HFF-Myc (cell line): ENCODE measurements around the gene SYNPO2L.
A peak's percentile ranks its signal among the peaks of the same experiment; 100 is the strongest.
"Not testable (repeated sequence)": the region's sequence is repeated elsewhere in the genome, so short reads cannot be mapped to it uniquely, and the experiment has no call there.

ENCODE experiments used
- DNase-seq: peaks from one replicate; pipeline ENCODE4 v3.0.0-alpha.2; 2011; ENCODE audit warnings: low read depth; ENCODE audit errors: extremely low read depth
- H3K4me3 ChIP-seq: replicated peaks from 2 replicates; pipeline ENCODE4 v1.5.1; 2011; ENCODE audit warnings: low read depth, mild to moderate bottlenecking, control low read depth, low read length
- TF ChIP-seq, protein P1 (sequence below): IDR thresholded peaks from 2 replicates; pipeline ENCODE4 v1.5.1; 2012; ENCODE audit warnings: mild to moderate bottlenecking, low read depth, low read length, control low read depth; ENCODE audit errors: missing control alignments

The SYNPO2L gene

DNA sequence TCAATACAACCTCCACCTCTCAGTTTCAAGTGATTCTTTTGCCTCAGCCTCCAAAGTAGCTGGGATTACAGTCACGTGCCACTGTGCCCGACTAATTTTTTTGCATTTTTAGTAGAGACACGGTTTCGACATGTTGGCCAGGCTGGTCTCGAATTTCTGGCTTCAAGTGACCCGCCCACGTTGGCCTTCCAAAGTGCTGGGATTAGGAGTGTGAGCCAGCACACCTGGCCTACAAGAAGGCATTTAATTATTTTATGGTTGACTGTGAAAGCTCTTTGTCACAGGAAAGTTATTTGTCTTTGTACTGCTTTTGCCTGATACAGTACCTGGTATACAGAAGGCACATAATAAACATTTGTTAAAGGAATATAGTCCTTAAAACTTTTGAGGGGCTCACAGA, 27.4 kb downstream of the SYNPO2L start:
- TF ChIP-seq, protein P1, sequence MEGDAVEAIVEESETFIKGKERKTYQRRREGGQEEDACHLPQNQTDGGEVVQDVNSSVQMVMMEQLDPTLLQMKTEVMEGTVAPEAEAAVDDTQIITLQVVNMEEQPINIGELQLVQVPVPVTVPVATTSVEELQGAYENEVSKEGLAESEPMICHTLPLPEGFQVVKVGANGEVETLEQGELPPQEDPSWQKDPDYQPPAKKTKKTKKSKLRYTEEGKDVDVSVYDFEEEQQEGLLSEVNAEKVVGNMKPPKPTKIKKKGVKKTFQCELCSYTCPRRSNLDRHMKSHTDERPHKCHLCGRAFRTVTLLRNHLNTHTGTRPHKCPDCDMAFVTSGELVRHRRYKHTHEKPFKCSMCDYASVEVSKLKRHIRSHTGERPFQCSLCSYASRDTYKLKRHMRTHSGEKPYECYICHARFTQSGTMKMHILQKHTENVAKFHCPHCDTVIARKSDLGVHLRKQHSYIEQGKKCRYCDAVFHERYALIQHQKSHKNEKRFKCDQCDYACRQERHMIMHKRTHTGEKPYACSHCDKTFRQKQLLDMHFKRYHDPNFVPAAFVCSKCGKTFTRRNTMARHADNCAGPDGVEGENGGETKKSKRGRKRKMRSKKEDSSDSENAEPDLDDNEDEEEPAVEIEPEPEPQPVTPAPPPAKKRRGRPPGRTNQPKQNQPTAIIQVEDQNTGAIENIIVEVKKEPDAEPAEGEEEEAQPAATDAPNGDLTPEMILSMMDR, result no peak
- no peak for DNase-seq
- H3K4me3 ChIP-seq, result no peak overlapping the region

DNA sequence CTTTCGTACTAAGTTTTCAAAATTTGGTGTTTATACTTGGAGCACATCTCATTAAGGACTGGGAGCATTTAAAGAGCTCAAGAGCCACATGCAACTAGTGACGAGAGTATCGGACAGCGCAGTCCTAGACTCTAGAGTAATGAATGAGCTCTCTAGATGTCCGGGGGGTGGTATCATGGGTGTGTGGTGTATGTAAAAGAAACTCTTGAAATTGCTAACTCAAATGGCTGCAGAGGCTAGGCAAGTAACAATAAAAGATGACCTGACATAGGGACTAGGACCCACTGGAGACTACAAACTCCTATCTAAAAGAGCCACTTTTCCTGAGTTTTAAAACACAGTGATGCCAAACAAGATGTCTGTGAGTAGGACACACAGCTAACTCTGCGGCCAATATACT, 28.5 kb downstream of the SYNPO2L start:
- TF ChIP-seq, protein P1, result no peak
- no peak overlapping the region for H3K4me3 ChIP-seq
- DNase-seq, result no peak

DNA sequence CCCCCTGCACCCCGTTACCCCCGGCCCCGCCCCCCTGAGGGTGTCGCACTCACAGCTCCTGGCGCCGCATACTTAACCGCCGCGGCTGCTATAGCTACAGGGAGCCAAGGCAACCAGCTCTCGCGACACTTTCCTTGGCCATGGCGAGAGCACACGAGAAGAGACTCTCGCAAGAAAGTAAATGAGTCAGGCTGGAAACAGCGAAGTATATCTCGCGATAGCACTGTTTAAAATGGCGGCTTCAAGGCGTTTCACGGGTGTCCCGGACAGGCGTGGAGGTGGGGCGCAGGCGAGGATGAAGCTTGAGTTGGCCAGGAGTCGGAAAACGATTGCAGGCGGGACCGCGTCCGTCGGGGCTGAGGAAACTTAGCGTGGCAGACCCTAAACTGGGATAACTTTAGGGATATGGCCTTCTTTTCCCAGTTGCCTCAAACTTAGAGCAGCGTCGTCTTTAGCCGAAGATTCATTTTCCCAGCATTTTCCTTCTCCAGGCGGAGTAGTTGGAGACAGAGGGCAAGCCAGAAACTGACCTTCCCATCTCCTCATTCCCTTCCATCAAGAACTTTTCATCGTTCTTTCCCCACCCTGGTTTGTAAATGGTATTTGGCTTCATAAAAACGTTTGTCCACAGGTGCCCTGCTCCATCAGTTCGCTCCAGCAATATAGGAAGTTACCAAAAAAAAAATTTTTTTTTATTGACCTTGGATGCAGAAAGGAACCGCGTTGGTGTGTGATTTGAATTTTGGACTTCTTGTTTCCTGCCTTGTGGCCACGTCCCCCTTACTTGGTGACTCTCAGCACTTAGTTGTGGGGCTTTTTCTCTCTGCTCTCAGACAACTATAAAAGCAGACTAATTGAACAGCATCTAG, 29.7 kb downstream of the SYNPO2L start:
- H3K4me3 ChIP-seq, result peak overlapping the region; percentile 75
- peak; percentile 96 for DNase-seq
- TF ChIP-seq, protein P1, result no peak

DNA sequence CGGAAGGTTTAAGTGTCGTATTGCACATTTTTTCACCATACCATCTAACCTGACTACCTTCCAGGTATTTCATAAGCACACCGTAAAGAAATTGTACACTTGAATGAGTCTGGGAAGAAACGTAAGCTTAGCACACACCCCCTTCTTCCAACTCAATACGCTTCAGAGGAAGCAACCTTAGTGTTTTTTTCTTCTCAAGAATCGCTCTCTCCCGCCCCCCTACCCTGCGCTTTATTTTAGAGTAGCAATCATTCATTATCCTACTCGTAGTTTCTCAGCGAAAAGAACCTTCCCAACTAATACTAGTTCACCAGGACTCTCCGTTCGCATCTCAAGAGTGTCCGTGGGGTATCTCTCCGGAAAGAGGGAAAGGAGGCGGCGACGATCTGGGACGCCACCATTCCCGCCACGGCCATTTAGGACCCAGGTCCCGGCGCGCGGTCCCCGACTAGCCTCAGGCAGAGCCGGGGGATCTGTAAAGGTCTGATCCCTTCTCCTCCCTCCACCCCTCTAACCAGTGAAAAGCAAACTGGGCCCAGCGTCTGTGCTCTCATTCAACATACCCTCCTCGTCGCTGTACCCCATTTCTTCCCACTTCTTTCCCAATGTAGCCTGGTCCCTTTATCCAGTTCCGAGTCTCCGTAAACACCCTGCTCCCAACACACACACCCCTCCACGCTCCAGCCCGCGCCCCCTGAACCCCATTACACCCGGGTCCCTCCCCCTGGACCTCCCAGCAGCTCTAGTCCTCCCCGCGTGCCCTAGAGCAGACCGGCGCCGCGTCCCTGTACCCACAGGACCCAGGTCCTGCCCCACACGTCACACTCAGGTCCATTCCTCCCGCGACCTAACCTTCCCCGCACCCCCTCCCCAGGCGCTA, 30.6 kb downstream of the SYNPO2L start:
- peak overlapping the region; percentile 75 for H3K4me3 ChIP-seq
- DNase-seq, result no peak
- TF ChIP-seq, protein P1, result no peak

DNA sequence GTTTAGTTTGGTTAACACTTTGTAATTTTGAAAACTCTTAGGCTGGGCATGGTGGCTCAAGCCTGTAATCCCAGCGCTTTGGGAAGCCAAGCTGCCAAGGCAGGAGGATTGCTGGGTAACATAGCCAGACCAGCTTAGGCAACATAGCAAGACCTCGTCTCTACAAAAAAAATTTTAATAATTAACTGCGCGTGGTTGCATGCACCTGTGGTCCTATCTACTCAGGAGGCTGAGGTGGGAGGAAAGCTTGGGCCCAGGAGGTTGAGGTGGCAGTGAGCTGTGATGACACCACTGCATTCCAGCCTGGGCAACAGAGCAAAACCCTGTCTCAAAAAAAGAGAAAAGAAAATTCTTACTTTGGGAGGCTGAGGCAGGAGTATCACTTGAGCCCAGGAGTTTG, 32.8 kb downstream of the SYNPO2L start:
- no peak for DNase-seq
- no peak overlapping the region for H3K4me3 ChIP-seq
- TF ChIP-seq, protein P1, result no peak

DNA sequence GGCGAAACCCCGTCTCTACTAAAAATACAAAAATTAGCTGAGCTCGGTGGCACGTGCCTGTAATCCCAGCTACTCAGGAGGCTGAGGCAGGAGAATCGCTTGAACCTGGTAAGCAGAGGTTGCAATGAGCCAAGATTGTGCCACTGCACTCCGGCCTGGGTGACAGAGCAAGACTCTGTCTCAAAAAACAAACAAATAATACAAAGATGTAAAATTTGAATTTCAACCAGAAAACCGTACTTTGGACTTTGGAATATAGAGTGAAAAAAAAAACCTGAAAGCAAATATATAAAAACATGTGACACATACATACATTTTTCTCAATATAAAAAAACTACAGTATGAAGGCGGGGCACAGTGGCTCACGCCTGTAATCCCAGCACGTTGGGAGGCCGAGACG, 34.9 kb downstream of the SYNPO2L start:
- DNase-seq, H3K4me3 ChIP-seq: not testable (repeated sequence)

DNA sequence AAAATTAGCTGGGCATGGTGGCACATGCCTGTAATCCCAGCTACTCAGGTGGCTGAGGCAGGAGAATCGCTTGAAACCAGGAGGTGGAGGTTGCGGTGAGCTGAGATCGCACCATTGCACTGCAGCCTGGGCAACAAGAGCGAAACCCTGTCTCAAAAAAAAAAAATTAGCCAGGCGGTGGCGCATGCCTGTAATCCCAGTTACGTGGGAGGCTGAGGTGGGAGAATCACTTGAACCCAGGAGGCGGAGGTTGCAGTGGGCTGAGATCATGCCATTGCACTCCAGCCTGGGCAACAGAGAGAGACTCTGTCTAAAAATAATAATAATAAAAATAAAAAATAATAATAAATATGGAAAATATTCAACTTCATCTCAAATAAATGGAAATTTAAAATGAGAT, 38.7 kb downstream of the SYNPO2L start:
- not testable (repeated sequence) for DNase-seq, H3K4me3 ChIP-seq
